Head of caudate nucleus (tissue), 42 donors: ENCODE measurements around the gene ACSS2.

Experiments used
- DNase-seq, 42 donors: peaks; one replicate each; pipeline versions ENCODE4 v3.0.0 to v3.0.0-alpha.2; 2020 to 2021; ENCODE audit warnings: mixed read lengths in 7 of 42
- intact Hi-C: fragments of 100-400 bp; cut with DNase I; formaldehyde crosslinking; loops from one replicate; pipeline ENCODE4 v1.15.0; 2022

Gene ACSS2

DNA sequence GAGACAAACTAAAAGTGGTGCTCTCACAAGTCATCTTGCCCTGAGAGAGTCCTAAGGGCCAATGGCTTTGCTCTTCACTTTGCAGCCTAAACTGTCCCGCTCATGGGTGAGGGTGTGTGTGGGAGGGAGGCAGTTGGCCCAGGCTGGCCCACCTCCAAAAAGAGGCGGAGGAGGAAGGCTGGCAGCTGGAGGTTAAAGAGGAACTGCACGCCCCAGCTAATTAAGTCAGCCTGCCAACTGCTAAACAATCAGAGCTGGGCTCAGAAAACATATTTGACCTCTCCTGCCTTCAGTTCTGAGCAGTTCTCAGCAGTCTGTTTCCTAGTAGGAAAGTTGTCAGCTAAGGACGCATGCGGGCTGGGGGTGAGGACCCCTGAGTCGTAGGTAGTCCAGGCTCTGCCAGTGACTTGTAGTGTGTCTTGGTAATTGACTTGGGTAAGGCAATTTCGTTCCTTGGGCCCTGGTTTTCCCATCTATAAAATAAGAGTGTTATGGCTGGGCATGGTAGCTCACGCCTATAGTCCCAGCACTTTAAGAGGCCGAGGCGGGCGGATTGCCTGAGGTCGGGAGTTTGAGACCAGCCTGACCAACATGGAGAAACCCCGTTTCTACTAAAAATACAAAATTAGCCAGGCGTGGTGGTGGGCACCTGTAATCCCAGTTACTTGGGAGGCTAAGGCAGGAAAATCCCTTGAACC is 62.2 kb downstream of the ACSS2 start:
- intact Hi-C loops: no loop called here
- DNase-seq: peak in 41 of 42 donors; percentile 8 to 73 (median 48)

DNA sequence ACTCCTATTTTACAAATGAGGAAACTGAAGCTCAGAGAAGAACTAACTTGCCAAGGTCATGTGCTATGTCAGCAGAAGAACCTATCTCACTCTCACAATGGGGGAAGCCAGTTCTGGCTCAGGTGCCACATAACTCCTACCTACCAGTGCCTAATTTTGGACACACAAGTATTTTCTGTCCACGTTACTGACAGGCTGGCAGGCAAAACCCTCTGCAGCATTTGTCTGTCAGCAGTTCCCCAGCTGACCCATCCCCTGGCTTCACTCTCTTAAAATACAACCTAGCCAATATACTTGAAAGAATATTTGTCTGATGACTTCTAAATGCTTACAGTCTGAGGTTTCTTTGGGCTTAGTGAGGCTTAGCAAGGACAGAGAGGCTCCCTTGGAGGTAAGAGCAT is 63.7 kb downstream of the ACSS2 start:
- no peak for DNase-seq
- intact Hi-C loops: no loop called here

GRCh38 chr20:34941226-34941625 is 64.8 kb downstream of the ACSS2 start:
- DNase-seq: no peak
- intact Hi-C loops: no loop called here

- no peak for DNase-seq
- intact Hi-C loops: no loop called here
Measured at GRCh38 chr20:34942301-34942700, 65.9 kb downstream of the ACSS2 start.

DNA sequence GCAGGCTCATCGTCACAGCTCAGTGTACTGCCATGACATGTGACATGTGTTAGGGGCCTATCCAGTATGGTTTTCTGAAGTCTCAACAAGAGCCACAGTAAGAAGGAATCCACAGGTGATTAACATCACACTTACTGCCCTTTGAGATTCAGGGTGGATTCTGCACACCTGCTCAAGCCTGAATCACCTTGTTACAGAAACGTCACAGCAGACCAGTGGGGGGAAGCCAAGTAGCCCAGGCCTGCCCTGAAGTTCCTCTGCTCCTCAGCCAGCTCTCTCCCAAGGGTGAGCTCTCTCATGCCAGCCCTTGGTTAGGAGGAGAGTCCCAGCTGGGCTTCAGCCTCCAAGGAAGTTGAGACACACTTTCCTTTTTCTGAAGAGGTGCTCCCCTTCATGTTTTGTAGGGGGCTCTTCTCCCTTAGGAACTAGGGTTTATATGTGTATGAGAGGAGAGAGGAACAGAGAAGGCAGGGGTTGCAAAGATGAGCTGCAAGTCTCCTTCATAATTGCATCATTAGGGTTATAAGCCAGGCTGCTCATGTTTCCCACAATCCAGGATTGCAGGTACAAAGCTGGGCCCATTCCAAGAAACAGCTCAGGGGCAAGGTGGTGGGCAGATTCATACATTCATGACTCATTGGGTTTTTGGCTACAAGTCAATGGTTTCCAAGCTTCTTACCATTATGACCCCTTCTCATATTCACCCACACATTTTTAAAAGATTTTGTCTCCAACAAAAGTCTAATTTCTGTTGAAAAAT is 67.6 kb downstream of the ACSS2 start:
- no peak for DNase-seq
- intact Hi-C loops: no loop called here

DNA sequence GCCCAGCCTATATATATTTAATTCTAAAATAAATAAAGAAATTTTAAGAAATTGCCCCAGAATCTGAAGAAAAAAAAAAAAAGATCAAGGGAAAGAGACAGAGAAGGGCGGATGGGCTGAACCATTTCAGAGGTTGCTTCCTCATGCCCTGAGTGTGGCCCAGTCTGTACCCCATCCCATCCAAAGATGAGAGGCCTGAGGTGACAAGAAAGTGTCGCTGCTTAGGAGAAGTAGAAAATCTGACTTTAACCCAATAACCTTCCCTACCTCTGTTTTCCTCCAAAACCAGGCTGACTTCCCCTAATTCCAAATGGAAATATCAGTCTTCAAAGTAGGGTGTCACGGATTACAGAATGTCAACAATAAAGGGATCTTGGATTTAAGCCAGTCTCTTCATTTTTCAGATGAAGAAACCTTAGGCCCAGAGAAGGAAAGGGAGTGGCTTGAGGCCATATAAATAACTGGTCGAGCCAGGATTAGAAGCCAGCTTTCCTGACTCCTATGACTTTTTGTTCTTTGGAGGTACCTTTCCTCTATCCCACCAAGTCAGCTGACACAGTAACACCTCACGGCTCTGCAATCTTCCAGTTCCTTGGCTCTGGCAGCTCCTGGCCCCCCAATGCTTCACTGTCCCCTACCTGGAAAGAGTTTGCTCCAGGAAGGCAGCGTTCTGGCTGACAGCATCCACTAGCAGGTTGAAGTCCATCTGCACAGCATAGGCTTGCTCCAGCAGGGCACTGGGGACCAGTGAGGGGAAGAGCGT is 69.1 kb downstream of the ACSS2 start:
- no peak for DNase-seq
- intact Hi-C loops: no loop called here

DNA sequence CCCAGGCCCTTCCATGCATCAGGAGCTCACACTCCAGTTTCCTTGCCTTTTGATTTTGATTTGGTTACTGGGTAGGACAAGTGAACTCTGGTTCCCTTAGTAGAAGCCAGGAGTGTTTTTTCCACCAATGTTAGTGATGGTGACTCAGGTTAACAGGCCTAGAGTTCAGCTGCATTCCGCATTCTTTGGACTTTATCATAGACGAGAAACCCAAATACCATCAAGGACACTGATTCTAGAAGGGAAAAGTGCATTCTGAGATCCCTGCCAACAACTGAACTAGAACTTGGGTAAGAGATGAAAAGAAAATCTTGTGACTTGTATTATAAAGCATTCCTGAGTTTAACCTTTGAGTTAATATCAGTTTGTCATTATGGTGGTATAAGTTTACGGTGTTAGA is 70.2 kb downstream of the ACSS2 start:
- DNase-seq: no peak
- intact Hi-C loops: no loop called here

GRCh38 chr20:34947336-34947735 is 70.9 kb downstream of the ACSS2 start:
- intact Hi-C loops: no loop called here
- DNase-seq: no peak

- intact Hi-C loops: no loop called here
- DNase-seq: no peak
Measured at GRCh38 chr20:34948030-34948429, 71.6 kb downstream of the ACSS2 start.

DNA sequence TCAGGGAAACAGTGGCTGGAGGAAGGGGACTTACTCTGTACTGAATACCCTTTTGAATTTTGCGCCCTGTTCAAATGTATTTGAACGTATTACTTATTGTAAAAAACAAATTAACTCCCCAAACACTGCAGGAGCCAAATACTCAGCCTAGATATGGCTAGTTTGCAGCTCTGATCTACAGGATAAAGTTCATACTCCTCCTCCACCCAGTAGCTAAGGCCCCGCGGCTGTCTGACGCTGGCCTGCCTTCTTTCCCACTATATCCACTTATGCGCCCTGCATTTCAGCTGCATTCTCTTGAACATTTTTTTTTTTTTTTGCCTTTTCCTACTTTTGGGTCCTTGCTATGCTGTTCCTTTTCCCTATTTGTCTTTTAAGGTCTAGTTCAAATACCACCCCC is 72.7 kb downstream of the ACSS2 start:
- no peak for DNase-seq
- intact Hi-C loops: no loop called here

GRCh38 chr20:34951252-34951651 is 74.8 kb downstream of the ACSS2 start:
- intact Hi-C loops: no loop called here

DNA sequence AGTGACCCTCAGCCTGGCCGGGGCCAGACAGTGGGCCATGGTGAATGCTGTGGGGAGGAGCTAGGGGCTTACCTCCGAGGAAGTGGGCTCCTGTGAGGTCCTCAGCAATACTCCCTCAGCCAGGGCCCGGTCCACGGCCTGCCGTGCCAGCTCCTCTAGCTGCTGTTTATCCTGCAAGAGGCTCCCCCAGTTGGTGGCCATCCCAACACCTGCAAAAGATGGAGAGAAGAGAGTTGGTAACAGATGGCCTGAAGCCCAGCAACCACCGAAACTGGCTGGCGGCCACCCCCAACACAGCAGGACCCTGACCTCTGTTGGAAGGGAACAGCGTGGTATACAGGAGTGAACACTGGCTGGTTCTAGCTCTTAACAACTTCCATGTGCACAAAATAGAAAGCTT is 75.2 kb downstream of the ACSS2 start:
- intact Hi-C loops: no loop called here
- peak in 1 of 42 donors; percentile 38 for DNase-seq

More at GRCh38 chr20:34951252-34951651, 74.8 kb downstream of the ACSS2 start:
- DNase-seq: no peak

DNA sequence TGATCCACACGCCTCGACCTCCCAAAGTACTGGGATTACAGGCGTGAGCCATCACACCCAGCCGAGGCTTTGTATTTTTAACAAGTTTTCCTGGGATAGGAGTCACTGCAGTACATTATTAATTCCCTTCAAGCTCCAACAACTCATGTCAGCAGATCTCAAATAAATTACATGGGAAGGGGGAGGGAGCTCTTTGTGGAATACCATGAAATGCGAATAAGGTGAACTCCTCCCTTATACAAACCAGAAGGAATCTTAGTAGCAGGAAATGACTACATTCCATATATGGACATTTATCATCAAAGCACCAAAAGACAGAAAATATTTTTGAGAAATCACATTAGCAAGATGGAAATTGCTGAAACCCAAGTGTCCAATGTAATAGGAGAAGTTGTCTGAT is 76.3 kb downstream of the ACSS2 start:
- intact Hi-C loops: no loop called here

DNA sequence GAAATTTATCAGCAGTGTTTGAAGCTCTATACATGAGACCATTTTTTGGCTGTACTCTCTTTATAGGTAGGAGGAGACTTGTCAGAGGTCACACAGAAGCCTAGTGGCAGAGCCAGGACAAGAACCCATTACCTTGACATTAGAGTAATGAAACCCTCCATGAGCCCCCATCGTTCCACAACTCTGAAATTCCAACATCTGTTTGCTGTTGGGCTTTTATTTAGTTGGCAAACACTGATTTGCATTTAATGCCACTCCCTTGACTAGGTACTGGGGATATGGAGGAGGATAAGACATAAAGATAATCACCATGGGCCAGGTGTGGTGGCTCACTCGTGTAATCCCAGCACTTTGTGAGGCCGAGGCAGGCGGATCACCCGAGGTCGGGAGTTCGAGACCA is 77.5 kb downstream of the ACSS2 start:
- no peak for DNase-seq
- intact Hi-C loops: no loop called here

More for the DNA sequence above, 76.3 kb downstream of the ACSS2 start:
- no peak for DNase-seq

GRCh38 chr20:34954904-34955230 is 78.5 kb downstream of the ACSS2 start:
- DNase-seq: peak in 10 of 42 donors; percentile 7 to 52 (median 26)
- intact Hi-C loops: loop anchor here (5.0 kb wide), 2 partner anchors 83 to 137 kb away; partner anchors contain the start of genes GGT7 and TRPC4AP

GRCh38 chr20:34955231-34956040 is 79.0 kb downstream of the ACSS2 start, which contains the start of the genes GSS and MYH7B:
GSS (minus strand) TSS chr20:34955806; CDS start chr20:34951852, 3,954 bp downstream.
MYH7B (plus strand) TSS chr20:34955868; CDS start chr20:34978006, 22,138 bp downstream.
- intact Hi-C loops: loop anchor here (5.0 kb wide), 2 partner anchors 83 to 137 kb away; partner anchors contain the start of genes GGT7 and TRPC4AP
- DNase-seq: peak; percentile 90 to 99 (median 97)

- intact Hi-C loops: loop anchor here (5.0 kb wide), 2 partner anchors 84 to 136 kb away; partner anchors contain the start of genes GGT7 and TRPC4AP
- DNase-seq: no peak
Measured at GRCh38 chr20:34956041-34956458, 79.6 kb downstream of the ACSS2 start.

- intact Hi-C loops: loop anchor here (5.0 kb wide), 2 partner anchors 85 to 135 kb away; partner anchors contain the start of genes GGT7 and TRPC4AP
- no peak for DNase-seq
Measured at GRCh38 chr20:34956751-34957472, 80.5 kb downstream of the ACSS2 start.
